HG03565 (cell line): ENCODE data around the gene CAMKK2.
A peak's percentile ranks its signal among the peaks of the same experiment; 100 is the strongest.
"Not testable (repeated sequence)": the region's sequence is repeated elsewhere in the genome, so short reads cannot be mapped to it uniquely, and the experiment has no call there.

Experiments used
- ATAC-seq: cut with Tn5 transposase; IDR thresholded peaks from one replicate; pipeline ENCODE4 v1.9.1; 2021; ENCODE audit warnings: mild to moderate bottlenecking, moderate library complexity; ENCODE audit not compliant: unreplicated experiment

The CAMKK2 gene

GRCh38 chr12:121296618-121297434 lies at the start of gene CAMKK2:
TSS of gene CAMKK2 (minus strand) at chr12:121296709. CDS start at chr12:121274526, 22,183 bp downstream.
- peak; percentile 50 for ATAC-seq

GRCh38 chr12:121345151-121345815 lies 48.8 kb upstream of the CAMKK2 start:
- no peak for ATAC-seq

- no peak for ATAC-seq
These were observed 48.0 kb upstream of the CAMKK2 start for GRCh38 chr12:121344506-121344905.

GRCh38 chr12:121337416-121337815 lies 40.9 kb upstream of the CAMKK2 start:
- ATAC-seq, result no peak

DNA sequence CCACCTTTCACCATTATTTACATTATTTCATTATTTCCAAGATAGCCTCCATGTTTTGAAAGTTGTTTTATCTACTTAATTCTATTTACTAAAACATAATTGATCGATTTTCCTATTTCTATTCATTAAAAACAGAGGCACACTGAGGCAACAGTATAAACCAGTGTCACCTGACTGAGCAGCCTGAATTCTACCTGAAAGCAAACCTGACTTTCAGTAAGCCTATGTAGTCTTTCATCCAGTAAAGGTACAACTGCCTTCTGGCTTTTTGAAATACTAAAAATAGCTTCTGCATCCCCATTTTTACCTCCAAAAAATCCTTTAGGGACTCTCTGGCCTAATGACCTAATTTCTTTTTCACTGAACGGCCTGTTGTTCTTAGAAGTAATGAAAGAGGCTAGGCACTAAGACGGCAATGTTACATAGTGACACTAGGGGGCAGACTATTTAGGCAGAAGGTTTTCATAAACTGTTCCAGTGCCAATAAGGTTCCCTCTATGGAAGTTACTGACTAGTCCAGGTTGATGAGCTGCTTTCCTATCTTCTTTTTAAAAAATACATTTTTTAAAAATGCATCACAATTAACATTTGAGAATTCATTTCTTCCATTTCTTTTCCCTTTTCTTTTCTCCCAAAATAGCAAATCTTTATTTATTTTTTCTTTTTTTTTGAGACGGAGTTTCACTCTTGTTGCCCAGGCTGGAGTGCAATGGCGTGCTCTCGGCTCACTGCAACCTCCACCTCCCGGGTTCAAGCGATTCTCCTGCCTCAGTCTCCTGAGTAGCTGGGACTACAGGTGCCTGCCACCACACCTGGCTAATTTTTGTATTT lies 38.2 kb upstream of the CAMKK2 start:
- ATAC-seq, result no peak

DNA sequence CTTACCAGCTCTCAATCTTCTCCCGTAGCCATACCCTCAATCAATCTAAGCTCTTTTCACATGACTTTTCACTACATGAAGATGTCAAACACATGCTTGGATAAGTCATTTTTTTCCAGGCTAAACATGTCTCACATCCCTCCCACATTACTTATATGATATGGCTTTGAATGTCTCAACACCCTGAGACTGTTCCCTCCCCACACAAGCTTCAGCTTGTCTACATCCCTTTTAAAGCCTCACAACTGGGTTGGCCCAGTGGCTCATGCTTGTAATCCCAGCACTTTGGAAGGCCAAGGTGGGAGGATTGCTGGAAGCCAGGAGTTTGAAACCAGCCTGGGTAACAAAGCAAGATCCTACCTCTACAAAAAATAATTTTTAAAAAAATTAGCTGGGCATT lies 37.2 kb upstream of the CAMKK2 start:
- ATAC-seq, result no peak

- ATAC-seq, result no peak
These were observed 34.7 kb upstream of the CAMKK2 start for GRCh38 chr12:121331248-121331647.

DNA sequence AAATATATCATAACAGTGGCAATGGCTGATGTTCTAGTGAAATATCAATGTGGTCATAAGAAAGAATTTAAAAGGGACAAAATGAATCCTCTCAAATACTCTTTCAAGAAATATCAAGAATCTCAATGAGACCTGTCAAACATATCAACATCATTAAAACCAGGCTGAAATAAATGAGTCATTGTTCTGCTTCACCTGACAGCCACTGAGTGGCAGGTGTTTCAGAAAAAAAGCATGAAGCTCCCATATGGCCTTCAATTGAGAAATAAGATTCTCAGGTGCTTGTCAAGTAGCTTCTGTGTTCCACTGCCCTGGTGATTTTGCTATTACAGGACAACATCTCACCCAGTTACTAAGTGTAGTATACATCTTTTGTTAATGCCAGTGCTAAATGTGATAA lies 34.2 kb upstream of the CAMKK2 start:
- no peak for ATAC-seq

- no peak for ATAC-seq
These were observed 33.7 kb upstream of the CAMKK2 start for GRCh38 chr12:121330195-121330594.

DNA sequence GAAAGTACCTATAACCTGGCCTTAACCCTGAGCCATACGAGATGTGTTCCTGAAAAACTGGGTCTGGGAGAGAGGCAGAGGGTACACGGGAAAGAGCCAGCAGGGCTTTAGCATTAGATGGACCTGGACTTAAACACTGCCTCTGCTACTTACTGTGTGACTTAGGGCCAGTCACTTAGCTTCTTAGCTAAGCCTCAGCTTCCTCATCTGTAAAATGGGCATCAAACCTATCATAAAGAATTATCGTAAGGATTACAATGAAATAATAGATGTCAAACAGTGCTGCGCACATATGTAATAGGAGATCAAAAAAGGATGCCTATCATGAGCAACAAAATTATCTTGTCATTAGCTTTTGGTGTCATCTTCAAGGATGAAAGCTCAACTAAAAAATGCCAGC lies 32.1 kb upstream of the CAMKK2 start:
- no peak for ATAC-seq

- ATAC-seq, result no peak
These were observed 30.6 kb upstream of the CAMKK2 start for GRCh38 chr12:121326996-121327674.

- no peak for ATAC-seq
These were observed 29.4 kb upstream of the CAMKK2 start for GRCh38 chr12:121325922-121326396.

DNA sequence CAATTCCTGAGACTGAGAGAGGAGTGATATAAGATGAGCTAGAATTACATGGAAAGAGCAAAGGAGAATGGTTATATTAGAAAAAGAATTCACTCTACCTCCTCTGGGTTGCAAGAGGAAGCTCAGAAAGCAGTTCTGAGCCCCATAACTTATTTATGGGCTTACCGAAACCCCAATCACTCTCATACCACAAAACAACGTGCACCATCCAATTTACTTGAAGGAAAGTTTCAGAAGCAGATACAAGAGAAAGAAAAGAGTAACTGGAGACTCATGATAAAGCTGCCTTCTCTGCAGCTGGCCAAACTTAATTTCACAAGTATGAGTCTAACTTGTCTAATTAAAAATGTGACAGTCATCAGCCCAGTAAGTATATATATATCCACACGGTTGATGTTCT lies 27.4 kb upstream of the CAMKK2 start:
- ATAC-seq, result no peak

GRCh38 chr12:121318121-121318520 lies 21.6 kb upstream of the CAMKK2 start:
- ATAC-seq, result no peak

DNA sequence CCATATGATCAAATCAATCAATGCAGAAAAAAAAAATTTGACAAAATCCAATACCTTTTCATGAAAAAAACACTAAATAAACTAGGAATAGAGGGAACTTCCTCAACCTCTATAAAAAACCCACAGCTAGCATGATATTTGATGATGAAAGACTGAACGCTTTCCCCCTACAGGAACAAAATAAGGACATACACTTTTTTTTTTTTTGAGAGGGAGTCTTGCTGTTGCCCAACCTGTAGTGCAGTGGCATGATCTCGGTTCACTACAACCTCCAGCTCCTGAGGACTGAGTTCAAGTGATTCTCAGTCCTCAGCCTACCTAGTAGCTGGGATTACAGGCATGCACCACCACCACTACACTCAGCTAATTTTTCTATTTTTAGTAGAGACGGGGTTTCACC lies 17.9 kb upstream of the CAMKK2 start:
- no peak for ATAC-seq

DNA sequence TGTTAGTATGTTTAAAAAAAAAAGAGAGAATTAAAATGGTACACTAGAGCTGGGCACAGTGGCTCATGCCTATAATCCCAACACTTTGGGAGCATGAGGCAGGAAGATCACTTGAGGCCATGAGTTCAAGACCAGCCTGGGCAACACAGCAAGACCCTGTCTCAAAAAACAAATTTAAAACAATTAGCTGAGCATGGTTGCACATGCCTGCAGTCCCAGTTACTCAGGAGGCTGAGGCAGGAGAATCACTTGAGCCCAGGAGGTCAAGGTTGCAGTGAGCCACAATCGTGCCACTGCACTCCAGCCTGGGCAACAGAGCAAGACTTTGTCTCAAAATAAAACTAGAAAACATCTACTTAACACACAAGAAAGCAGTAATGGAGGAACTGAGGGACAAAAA lies 13.7 kb upstream of the CAMKK2 start:
- not testable (repeated sequence) for ATAC-seq

DNA sequence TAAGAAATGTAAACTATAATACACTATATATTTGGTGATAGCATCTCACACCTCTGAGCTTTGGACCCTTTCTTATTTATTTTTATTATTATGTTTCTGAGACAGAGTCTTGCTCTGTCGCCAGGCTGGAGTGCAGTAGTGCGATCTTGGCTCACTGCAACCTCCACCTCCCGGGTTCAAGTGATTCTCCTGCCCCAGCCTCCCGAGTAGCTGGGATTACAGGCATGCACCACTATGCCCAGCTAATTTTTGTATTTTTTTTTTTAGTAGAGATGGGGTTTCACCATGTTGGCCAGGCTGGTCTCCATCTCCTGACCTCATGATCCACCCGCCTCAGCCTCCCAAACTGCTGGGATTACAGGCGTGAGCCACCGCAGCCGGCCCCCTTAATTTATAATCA lies 10.9 kb upstream of the CAMKK2 start:
- not testable (repeated sequence) for ATAC-seq

DNA sequence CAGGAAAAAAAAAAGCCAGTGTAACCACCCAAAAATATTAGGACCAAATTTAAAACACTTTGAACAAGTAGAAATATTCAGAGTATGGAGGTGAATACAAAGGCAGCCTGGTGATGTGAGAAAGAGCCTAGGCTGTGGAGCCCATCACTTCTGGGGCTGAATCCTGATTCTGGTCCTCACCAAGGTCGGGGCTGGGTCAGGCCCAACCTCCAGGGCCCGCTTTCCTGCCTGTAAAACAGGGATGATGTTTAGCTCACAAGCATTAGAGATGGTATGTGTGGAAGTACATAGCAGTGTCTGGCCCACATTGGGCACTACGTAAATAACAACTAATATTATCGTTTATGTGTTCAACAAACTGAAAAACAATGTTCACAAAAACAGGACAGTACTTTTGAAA lies 7.8 kb upstream of the CAMKK2 start:
- ATAC-seq, result no peak

DNA sequence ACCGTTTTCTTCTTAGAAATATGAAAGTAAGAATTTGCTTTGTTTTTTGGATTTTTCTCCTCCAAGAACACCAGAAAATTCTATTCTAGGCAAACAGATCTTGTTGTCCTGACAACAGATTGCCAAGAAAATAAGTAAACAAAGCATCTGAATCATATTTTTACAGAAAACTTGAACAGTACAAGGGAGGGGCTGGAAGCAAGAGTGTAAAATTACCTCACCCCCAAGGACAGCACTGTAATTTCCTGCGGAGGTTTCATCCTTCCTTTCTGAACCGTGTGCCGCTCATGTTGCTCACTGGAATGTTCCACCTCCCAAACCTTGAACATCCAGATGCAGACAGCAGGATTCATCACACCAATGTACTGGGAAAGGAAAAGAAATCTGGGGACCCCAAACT lies 5.4 kb upstream of the CAMKK2 start:
- no peak for ATAC-seq

- ATAC-seq, result no peak
These were observed 3.7 kb upstream of the CAMKK2 start for GRCh38 chr12:121300083-121300819.
